GM19324 (cell line): ENCODE data around the gene PIAS1.
"Not testable (repeated sequence)": the region's sequence is repeated elsewhere in the genome, so short reads cannot be mapped to it uniquely, and the experiment has no call there.

Experiments
- ATAC-seq: cut with Tn5 transposase; IDR thresholded peaks from one replicate; pipeline ENCODE4 v1.9.1; 2021; ENCODE audit warnings: mild to moderate bottlenecking, moderate library complexity; ENCODE audit not compliant: unreplicated experiment, low FRiP score

PIAS1 gene

DNA sequence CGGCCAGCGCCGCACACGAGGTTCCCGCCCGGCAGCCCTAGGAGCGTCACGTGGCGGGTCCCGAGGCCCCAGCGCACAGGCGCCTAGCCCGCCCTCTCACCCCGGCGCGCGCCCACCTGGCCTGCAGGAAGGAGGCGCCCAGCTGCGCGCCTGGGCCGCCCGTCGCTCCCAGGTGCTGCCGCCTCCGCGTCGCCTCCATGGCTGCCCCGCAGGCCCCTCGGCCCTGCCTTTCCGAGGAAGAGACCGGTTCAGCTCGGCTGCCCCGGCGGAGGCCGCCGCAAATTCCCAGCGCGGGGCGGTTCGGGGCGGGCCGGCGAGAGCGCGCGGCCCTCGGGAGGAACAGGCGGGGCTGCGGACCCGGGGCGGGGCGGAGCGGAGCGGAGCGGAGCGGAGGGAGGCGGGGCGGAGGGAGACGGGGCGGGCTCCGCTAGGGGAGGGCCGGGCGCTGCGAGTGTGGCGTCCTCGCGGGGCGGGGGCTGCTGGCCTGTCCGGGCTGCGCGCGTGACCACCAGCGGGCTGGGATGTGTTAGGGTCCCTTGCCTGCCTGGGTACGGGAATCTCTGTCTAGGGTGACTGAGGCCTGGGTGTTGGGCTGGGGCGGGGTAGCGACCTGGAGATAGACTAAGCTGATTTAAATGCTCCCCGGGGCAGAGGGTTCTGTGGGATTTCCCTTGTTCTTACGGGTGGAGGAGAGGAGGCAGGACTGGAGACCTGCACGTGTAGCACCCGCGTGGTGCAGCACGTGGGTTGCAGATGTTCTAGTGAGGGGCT, 175.5 kb downstream of the PIAS1 start, which contains the start of gene CLN6:
Gene CLN6 (minus strand): TSS at position 343 of the 771 bp plus-strand sequence. CDS start 144 bp downstream, at position 199.
- peak; percentile 78 for ATAC-seq

DNA sequence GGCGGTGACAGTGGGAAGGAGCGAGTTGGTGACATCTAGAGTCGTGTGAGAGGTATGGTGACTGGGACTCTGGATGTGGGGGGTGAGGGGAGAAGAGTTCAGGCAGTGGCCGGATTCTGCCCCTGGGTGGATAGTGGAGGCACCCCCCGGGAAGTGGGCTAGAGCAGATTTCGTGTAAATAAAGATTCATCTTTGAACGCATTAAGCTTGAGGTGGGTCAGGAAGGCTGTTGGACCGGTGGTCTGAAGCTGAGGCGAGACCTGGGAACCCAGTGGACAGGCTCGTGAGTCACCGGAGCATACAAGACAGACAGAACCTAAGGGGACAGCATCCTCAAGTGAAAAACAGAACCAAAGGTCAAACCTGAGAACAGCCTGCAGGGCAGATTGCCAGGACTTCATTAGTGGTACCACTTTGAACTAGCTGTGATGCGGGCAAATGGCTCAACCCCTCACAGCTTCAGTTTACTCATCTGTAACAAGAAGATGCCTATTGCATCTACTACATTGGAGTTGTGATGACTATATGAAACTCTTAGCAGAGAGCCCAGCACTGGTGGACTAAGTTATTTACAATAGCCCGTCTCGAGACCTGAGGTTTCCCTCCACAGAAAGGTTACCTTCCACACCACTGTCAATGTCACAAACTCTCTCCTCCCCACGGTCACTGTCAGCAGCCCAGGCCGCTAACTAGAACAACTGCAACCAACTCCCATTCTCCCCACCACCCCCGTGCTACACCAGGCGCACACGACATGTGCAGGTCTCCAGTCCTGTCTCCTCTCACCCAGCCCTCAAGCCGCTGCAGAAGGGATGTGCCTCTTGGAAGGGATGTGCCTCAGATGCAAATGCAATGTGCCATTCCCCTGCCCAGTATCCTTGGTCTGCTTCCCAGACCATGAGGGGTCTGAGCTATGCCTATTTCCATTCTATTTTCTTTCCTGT, 176.3 kb downstream of the PIAS1 start:
- peak; percentile 2 for ATAC-seq

DNA sequence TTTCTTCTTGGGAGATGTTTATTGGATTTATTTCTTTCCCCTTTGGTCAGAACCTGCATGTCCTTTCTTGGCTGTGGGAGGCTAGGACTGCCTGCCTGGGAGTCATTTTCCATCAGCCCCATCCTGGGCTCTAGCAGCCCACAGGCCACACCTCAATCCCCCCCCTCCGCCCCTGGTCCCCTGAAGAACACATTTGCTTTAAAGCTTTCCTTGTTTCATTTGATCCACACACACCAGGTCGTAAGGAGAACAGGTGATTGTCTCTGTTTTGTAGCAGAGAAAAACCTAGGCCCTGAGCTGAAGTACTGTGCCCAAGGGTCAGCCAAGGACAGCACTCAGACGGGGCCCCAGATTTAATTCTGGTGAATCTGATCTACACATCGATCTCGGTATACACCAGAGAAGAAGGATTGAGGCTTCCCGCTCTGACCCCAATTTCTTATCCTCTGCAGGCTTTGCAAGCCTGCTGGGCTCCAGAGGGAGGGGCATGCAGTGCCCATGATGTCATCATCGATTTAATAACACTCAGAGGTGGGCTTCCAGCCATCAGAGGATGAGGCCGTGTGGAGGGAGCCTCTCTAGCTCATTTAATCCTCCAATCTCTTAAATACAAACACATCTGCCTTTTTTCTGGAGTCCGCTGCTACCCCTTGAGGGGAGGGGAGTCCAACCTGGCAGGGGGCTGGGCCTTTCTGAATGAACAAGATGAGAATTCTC, 177.1 kb downstream of the PIAS1 start:
- no peak for ATAC-seq

DNA sequence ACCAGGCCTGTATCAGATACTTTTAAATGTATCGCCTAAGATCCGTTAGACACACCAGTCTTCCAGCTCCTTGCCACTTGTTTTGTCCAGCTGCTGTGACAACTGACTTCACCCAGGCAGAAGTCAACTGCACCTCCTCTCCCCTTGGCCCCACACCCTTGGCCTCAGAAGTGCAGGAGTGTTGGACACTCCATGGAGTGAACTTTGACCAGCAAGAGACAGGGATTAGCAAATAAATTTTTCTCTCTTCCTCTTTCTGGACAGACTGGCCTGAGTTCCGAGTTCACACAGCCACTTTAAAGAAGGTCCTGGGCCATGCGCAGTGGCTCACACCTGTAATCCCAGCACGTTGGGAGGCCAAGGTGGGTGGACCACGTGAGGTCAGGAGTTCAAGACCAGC, 178.3 kb downstream of the PIAS1 start:
- ATAC-seq = no peak

DNA sequence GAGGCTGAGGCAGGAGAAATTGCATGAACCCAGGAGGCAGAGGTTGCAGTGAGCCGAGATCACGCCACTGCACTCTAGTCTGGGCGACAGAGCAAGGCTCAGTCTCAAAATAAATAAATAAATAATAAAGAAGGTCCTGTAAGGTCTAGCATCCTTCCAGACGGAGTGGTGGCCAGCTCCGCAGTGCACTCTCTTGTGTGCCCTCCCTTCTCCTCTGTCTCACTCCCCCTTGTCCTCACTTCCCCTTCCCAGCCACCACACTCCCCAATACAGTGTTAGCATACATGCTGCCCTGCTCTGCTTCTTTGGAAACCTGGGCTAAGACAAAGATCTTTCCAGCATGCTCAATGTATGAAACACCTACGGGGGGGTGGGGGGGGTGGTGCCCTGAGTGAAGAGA, 178.8 kb downstream of the PIAS1 start:
- ATAC-seq = no peak

DNA sequence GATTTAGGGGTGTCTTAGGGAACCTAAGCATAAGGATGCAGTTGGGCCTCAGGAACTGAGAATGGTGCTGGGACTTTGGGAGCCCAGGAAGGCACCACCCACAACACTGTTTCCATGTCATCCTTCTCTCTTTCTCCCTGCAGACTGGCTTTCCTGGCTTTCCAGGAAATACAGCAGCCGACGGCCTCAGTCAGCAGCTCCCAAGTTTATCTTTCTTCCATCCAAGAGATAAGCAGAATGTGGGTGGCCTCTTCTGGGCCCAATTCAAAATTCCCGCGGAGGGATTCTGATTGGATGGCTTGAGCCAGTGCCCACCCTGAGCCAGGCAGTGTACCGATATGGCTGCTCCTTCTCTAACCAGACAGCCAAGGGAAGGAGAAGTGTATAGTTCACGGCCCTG, 179.9 kb downstream of the PIAS1 start:
- no peak for ATAC-seq

DNA sequence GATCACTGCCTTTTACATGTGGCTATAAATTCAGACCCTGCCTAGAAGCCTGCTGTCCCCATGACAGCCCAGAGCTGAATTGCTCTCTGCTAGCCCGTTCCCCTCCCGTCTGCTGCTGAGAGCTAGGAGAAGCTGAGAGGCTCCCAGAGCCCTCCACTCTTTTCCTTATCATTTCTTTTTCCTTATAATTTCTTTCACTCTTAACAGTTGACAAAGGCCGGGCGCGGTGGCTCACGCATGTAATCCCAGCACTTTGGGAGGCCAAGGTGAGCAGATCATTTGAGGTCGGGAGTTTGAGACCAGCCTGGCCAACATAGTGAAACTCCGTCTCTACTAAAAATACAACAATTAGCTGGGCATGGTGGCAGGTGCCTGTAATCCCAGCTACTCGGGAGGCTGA, 180.4 kb downstream of the PIAS1 start:
- ATAC-seq = not testable (repeated sequence)

DNA sequence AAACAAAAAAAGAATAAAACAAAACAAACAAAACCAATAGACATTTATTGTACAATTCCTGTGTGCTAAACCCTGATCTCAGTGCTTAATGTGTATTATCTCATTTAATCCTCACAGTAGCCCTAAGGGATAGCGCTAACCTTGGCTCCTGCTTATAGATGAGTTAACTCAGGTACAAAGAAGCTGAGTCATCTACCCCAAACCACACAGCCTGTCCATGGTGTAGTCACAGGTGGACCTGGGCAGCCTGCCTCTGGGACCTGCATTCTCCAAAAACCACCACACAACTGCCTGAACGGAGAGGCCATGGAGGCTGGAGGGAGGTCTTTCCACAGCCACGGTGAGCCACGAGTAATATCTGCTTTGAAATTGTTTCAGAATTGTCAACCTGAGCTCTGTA, 180.9 kb downstream of the PIAS1 start:
- no peak for ATAC-seq

DNA sequence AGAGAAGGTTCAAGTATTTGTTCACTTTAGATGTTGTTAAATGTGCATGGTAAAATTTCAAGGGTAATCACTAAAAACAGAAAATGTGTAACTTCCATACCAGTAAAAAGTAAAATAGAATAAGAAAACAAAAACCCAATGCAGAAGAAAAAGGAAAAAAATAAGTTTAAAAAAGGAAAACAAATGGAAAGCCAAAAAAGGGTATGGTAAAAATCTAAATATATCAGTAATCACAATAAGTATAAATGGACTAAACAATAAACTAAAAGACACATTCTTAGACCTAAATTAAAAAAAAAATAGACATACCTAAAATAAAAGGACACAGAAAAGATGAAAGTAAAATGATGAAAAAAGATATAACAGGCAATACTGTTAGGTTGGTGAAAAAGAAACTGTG, 184.9 kb downstream of the PIAS1 start:
- ATAC-seq = no peak

DNA sequence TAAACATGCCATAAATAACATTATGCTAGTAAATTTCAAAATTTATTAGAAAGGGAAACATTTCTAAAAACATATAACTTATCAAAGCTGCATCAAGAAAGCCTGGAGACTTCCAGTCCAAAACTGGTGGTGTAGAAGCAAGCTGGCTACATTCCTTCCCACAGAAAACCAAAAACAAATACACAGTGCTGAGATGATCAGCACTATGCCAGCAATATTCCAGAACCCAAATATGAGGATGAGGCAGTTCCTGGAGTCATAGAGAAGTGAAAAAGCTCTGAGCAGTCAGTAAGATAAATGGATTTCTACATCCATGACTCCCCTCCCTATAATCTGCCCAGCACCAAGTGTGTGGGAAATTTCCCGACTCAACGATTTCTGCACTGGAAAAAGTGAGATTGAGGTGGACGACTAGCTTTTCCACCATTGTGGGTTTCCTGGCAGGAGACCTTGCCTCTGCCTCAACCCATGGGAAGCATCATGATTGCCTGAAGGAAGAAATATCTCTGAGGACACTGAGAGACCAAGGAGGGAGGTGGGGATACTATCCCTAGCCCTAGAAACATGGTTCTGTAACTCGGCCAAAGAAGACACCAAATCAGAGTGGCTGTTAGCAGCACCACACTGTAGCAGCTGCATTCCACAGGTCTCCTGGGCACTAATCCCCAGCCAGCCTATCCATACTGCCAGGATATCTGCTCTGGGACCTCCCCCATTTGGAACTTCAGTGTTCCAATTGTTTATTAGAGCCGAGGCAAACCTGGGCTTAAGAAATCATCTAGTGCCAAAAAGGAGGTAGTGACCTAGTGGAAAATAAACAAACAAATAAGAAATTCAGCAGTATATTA, 187.2 kb downstream of the PIAS1 start:
- ATAC-seq = no peak
